ENCODE results near the gene FILIP1L. TPM values are rescaled to one million over a fixed set of nuclear protein-coding genes. Genes with fewer than 3 reads are reported as not detected.

FILIP1L gene
- total RNA-seq, 1 donor: 0.42 TPM

DNA sequence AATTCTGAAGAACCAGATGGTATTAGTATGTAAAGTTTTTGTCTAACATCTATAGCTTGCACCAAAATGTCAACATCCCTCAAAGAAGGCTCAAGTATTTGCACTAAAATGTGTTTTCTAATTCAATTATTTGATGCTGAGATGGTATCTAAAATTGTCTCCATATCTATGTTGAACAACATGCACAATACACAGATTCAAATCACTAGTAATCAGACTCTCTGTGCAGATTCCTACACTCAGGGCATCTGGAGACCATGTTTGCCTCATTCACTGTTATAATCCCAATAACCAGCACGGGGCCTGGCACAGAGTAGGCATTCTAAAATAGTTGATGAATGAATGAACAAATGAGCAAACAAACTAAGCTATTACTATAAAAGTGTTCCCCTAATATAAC, 2.6 kb downstream of the FILIP1L start:
- Histone ChIP-seq H3K4me1 (ENCODE audit: insufficient read depth, low read length) (no peaks in the 10 kb centered on the region), H3K4me3 (ENCODE audit: low read length) (no peak overlapping the region), H3K27me3 (ENCODE audit: insufficient read depth, low read length) (no peaks in the 10 kb centered on the region), H3K9me3 (ENCODE audit: low read depth, low read length) (no peaks in the 10 kb centered on the region)

DNA sequence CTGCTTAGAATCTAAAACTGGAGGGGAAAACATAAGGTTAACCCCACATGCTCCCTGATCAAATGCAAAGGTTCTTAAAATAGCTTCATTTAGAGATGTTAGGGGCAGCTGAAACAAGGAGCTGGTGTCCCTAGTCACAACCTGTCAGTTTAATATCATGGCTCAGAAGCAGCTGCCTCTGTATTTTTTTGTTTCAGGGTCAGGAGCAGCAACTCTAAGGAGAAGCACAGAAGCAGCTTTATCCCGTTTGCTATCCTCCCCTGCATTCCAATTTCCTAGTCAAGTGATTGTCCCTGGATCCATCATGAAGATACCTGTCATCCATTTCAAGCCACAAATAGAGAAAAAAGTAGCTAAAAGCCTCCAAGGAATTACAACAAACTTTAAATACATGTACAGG, 4.1 kb downstream of the FILIP1L start:
- H3K9me3 ChIP-seq (ENCODE audit: low read depth, low read length): no peaks in the 10 kb centered on the region
- H3K27me3 ChIP-seq (ENCODE audit: insufficient read depth, low read length): no peaks in the 10 kb centered on the region
- no peaks in the 10 kb centered on the region for H3K4me1 ChIP-seq (ENCODE audit: insufficient read depth, low read length)
- no peak overlapping the region for H3K4me3 ChIP-seq (ENCODE audit: low read length)

DNA sequence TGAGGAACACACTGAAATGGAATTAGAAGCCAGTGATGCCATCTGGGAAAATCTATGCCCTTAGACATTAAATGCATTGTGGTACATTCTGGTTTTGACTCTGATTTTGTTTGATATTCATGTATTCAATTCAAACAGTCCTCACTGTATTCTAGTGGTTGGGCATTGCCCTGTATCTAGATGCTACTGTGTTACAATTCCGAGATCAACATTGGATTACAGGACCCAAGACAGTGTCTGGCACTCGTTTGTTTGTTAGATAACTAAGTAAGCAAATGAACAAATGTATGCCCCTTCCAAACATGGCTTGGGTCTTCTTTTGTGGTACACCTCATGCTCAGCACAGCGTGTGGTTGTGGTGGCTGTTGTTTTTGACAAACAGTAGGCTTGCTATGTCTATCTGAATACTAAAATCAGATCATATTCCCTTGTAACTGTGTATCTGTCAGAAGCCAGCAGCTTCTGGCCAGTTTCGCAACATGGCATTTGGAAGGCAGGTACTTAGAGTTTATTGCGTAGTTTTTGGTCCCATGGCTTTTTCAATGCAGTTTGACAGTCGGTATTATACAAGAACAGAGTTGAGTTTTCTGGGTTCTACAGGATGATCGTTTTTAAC, 5.7 kb downstream of the FILIP1L start:
- Histone ChIP-seq H3K4me1 (ENCODE audit: insufficient read depth, low read length) (no peaks in the 10 kb centered on the region), H3K27me3 (ENCODE audit: insufficient read depth, low read length) (no peaks in the 10 kb centered on the region), H3K9me3 (ENCODE audit: low read depth, low read length) (no peaks in the 10 kb centered on the region), H3K4me3 (ENCODE audit: low read length) (no peak overlapping the region)

DNA sequence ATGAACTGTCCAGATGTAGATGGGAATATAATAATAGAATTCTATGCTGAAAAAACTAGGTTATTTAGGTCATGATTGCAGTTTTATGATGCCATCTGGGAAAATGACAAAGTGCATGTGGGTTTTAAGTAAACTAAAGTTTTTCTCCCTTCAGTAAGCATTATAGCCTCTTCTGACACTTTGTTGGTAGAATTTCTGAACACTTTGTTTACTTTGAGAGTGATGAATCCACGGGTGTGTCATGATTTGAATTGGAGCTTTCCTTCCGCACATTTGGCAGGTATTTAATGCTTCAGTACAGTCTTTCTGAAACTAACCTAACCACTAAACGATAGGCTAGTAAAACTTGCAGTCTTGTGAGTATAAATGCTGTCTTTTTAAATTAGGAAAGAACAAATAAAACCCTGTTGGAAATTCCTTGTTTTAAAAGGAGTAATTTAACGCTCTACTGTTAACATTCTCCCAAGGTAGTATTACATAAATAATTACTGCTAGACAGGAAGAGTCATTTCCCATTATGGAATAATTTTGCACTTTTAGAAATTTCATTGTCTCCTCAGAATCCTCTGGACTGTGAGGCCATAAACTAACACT, 7.0 kb downstream of the FILIP1L start:
- Histone ChIP-seq H3K9me3 (ENCODE audit: low read depth, low read length) (no peaks in the 10 kb centered on the region), H3K4me3 (ENCODE audit: low read length) (no peak overlapping the region), H3K27me3 (ENCODE audit: insufficient read depth, low read length) (no peaks in the 10 kb centered on the region), H3K4me1 (ENCODE audit: insufficient read depth, low read length) (no peaks in the 10 kb centered on the region)

DNA sequence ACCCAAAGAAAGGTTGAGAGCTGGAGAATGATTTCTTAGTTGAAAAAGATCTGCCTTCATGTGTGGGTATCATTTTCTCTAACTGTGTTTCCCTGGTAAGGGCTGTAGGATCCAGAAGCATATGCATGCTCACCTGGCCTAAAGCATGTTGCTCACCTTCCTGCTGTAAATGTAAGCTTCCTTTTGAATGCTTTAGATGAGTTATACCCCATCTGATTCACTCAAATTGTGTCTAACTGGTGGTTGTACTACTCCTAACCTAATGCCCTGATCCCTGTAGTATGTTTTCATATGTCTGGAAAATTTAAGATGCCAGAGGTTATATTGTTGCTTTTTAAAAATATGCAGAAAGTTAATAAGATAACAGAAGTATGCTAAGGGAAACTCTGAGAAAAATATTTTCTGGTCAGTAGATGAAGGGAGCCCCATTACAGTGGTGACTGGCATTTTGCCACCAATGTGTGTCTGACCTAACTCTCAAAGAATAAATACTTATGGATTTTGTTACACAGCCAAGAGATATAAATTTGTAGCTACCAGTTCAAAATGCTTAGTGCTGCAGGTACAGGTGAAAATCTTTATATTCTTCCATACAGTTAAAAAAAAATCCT, 7.7 kb downstream of the FILIP1L start:
- Histone ChIP-seq H3K9me3 (ENCODE audit: low read depth, low read length) (no peaks in the 10 kb centered on the region), H3K4me3 (ENCODE audit: low read length) (no peak overlapping the region), H3K4me1 (ENCODE audit: insufficient read depth, low read length) (no peaks in the 10 kb centered on the region), H3K27me3 (ENCODE audit: insufficient read depth, low read length) (no peaks in the 10 kb centered on the region)

DNA sequence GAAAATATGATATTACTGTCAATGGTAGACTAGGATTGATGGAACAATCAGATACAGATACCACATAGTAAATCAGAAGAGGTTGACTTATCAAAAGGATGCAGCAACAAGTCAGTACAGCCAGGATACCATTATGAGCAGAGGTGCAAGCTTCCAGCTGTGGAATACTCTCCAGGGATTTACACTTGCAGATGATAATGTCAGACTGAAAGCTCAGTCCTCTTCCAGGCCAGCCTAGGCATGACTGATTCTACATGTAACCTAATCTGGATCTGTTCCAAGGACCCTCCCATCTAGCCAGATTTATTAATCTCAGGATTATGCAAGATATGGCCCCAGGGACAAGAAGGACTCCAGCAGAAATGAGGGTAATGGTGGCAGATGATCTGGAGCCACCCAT, 8.2 kb downstream of the FILIP1L start:
- no peaks in the 10 kb centered on the region for H3K27me3 ChIP-seq (ENCODE audit: insufficient read depth, low read length)
- no peaks in the 10 kb centered on the region for H3K9me3 ChIP-seq (ENCODE audit: low read depth, low read length)
- no peaks in the 10 kb centered on the region for H3K4me1 ChIP-seq (ENCODE audit: insufficient read depth, low read length)
- H3K4me3 ChIP-seq (ENCODE audit: low read length): no peak overlapping the region

DNA sequence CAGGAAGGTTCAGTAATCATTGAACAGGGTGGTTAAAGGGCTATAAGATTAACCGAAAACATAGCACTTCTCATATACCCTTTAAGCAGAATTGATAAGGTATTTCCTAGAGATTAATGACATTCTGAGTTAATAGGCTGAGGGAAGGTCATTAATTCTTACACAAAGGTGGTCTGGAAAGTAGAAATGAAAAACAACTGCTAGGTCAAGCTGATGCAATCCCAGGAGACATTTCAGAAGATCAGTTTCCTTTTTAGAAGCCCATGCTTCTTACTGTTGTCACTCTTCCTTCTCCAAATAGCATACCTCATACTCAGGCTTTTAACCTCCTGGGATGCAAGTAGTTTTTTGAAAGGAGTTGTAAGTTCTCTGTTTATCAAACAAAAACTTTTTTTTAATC, 8.8 kb downstream of the FILIP1L start:
- no peak overlapping the region for H3K4me3 ChIP-seq (ENCODE audit: low read length)
- H3K27me3 ChIP-seq (ENCODE audit: insufficient read depth, low read length): no peaks in the 10 kb centered on the region
- no peaks in the 10 kb centered on the region for H3K9me3 ChIP-seq (ENCODE audit: low read depth, low read length)
- H3K4me1 ChIP-seq (ENCODE audit: insufficient read depth, low read length): no peaks in the 10 kb centered on the region

DNA sequence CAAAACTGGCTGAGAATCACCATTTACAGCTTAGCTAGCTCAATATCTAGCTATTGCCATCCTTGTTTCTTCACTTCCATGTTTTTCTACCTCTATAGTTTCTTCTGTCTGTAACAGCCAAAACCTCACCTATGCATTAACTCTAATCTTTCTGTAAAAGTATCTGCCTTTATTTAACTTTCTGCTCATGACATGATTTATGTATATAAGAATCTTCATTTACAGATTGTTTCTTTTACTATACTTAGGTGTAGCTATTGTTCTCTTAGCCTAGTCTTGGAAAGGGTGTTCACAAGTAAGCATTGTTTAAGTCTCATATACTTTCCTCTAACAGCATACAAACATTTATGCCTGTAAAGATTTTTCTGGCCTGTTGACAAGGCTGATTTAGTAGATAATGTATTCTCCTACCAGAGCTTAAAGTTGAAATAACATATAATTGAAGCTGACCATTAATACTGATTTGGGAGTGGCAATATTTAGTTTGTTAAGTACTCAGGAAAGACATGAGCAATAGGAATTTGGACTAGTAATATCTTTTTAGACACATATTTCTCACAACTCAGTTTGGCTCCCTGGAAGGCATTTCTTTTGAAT, 9.4 kb downstream of the FILIP1L start:
- Histone ChIP-seq H3K4me1 (ENCODE audit: insufficient read depth, low read length) (no peaks in the 10 kb centered on the region), H3K27me3 (ENCODE audit: insufficient read depth, low read length) (no peaks in the 10 kb centered on the region), H3K4me3 (ENCODE audit: low read length) (no peak overlapping the region), H3K9me3 (ENCODE audit: low read depth, low read length) (no peaks in the 10 kb centered on the region)

DNA sequence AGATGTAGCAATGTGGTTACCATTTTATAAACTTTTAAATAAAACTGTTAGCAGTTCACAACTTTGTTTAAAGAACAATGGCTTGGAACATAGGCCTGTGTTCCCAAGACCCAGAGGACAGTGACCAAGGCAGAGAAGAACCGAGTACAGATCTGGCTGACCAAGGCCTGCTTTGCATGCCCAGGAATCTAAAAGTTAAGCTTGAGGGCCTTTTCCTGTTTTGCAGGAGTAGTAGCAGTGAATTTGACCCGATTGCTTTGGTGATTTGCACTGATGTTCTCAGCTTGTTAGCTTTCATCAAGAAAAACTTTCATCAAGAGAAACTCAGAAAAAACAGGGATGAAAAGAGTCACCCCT, 9.9 kb downstream of the FILIP1L start:
- Histone ChIP-seq H3K4me3 (ENCODE audit: low read length) (no peak overlapping the region), H3K9me3 (ENCODE audit: low read depth, low read length) (no peaks in the 10 kb centered on the region), H3K27me3 (ENCODE audit: insufficient read depth, low read length) (no peaks in the 10 kb centered on the region), H3K4me1 (ENCODE audit: insufficient read depth, low read length) (no peaks in the 10 kb centered on the region)

DNA sequence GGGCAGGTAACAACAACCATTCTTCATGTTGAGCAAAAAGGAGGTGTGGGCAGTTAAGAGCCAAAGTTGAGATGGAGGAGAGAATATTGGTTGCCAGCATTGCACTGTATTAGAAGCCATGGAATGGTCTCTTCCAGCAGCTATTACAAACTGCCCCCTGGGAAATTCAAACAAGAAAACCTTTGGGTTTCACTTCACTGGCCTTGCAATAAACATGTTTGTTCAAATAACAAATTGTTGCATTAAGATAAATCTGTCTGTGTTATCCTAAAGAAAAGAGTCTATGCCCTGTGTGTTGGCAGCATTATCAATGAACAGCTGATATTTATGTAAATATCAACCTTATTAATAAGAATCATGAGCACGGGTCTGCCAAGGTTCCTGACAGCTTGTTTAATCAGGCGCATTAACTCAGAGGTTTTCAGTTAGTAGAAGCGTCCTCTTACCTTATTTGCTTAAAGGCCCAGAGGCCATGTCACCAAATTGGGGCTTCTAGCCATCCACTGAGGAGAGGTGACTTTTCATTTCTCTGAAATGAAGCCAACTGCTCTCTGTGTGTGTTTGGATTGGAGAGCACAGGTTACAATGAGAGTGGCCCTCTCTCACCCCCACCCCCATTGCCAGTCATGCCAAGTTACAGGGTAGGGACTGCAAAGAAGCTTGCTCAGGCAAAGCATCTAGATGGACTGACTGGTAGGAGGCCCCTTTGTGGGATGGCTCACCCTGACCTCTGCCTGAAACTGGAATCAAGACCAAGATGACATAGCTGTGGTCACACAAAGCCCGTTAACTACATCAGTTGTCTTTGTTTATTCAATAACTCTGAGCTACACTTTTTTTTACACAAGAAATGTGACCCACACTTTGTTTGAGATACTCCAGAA, 10.5 kb downstream of the FILIP1L start:
- Histone ChIP-seq H3K4me1 (ENCODE audit: insufficient read depth, low read length) (no peaks in the 10 kb centered on the region), H3K27me3 (ENCODE audit: insufficient read depth, low read length) (no peaks in the 10 kb centered on the region), H3K9me3 (ENCODE audit: low read depth, low read length) (no peaks in the 10 kb centered on the region), H3K4me3 (ENCODE audit: low read length) (no peak overlapping the region)

DNA sequence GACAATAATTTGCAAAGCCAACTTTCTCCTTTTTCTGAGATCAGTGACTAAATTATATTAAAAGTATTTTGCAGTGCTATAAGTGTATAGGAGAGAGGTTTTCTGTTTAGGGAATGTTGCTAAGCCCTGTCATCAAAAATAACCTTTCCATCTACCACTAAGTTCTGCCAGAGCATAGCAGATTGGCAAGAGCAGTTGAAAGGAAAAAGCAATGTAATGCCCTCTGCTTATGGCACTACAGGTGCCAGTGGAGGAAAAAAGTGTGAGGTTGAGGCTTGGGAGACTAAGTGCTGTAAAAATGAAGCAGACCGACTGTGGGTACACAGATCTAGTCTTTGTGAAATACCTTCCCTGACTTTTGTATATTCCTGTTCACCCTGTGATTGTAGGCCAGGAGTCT, 11.5 kb downstream of the FILIP1L start:
- Histone ChIP-seq H3K4me1 (ENCODE audit: insufficient read depth, low read length) (no peaks in the 10 kb centered on the region), H3K4me3 (ENCODE audit: low read length) (no peak overlapping the region), H3K9me3 (ENCODE audit: low read depth, low read length) (no peaks in the 10 kb centered on the region), H3K27me3 (ENCODE audit: insufficient read depth, low read length) (no peaks in the 10 kb centered on the region)

DNA sequence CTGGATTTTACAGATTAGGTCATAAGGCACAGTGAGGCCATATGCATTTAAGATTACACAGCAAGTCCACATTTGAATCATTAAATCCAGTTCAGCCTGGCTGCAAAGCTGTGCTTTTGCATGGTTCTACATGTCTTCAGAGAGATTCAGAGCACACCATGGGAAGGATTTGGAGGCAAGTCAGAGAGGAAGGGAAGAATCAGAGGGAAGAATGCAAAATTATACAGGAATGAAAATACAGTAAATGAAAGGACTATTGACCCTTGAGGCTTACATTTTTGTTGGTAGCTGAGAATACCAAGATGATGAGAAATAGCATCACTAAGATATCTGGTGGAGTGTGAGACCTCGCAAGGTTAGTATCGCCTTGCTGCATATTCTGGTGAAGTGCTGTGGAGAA, 13.9 kb downstream of the FILIP1L start:
- Histone ChIP-seq H3K4me1 (ENCODE audit: insufficient read depth, low read length) (no peaks in the 10 kb centered on the region), H3K4me3 (ENCODE audit: low read length) (no peak overlapping the region), H3K9me3 (ENCODE audit: low read depth, low read length) (no peaks in the 10 kb centered on the region), H3K27me3 (ENCODE audit: insufficient read depth, low read length) (no peaks in the 10 kb centered on the region)

DNA sequence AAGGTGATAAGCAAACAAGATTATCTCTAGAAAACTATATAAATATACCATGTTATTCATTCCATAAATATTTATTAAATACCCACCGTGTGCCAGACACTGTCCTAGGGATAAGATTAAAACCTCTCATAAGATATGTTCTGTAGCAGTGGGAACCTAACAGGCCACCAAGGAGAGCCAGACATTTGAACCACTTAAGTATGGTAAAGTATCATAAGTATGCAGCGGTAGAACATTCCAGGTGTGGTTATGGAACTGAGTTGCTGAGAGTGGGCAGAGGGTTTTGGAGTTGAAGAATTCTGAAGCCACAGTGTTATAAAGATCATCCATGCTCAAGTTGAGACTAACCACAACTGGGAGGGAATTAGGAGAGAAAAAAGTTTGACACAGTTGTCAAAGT, 14.7 kb downstream of the FILIP1L start:
- Histone ChIP-seq H3K4me3 (ENCODE audit: low read length) (no peak overlapping the region), H3K4me1 (ENCODE audit: insufficient read depth, low read length) (no peaks in the 10 kb centered on the region), H3K27me3 (ENCODE audit: insufficient read depth, low read length) (no peaks in the 10 kb centered on the region), H3K9me3 (ENCODE audit: low read depth, low read length) (no peaks in the 10 kb centered on the region)

DNA sequence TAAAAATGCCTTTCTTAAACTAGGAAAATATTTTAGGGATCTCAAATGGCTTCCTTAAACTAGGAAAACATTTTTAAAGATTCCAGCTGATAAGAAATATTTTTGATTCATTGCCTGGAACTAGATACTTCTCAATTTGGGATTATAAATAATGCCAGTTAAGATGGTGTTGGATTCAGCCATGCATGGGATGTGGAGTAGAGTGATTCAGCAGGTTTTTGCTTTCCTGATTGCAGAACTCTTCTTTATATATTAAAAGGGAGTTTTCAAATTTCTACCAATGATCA, 15.6 kb downstream of the FILIP1L start:
- no peaks in the 10 kb centered on the region for H3K4me1 ChIP-seq (ENCODE audit: insufficient read depth, low read length)
- no peaks in the 10 kb centered on the region for H3K9me3 ChIP-seq (ENCODE audit: low read depth, low read length)
- no peak overlapping the region for H3K4me3 ChIP-seq (ENCODE audit: low read length)
- H3K27me3 ChIP-seq (ENCODE audit: insufficient read depth, low read length): no peaks in the 10 kb centered on the region
